ENCODE results near the gene TRIM72. TPM values are rescaled to one million over a fixed set of nuclear protein-coding genes. Genes with fewer than 3 reads are reported as not detected.

The TRIM72 gene
- total and polyA plus RNA-seq, 9 of the 15 experiments (the other 6 are each of a cell fraction or from before 2014, with no cell fraction given) = under 0.01 TPM; not detected in 8

DNA sequence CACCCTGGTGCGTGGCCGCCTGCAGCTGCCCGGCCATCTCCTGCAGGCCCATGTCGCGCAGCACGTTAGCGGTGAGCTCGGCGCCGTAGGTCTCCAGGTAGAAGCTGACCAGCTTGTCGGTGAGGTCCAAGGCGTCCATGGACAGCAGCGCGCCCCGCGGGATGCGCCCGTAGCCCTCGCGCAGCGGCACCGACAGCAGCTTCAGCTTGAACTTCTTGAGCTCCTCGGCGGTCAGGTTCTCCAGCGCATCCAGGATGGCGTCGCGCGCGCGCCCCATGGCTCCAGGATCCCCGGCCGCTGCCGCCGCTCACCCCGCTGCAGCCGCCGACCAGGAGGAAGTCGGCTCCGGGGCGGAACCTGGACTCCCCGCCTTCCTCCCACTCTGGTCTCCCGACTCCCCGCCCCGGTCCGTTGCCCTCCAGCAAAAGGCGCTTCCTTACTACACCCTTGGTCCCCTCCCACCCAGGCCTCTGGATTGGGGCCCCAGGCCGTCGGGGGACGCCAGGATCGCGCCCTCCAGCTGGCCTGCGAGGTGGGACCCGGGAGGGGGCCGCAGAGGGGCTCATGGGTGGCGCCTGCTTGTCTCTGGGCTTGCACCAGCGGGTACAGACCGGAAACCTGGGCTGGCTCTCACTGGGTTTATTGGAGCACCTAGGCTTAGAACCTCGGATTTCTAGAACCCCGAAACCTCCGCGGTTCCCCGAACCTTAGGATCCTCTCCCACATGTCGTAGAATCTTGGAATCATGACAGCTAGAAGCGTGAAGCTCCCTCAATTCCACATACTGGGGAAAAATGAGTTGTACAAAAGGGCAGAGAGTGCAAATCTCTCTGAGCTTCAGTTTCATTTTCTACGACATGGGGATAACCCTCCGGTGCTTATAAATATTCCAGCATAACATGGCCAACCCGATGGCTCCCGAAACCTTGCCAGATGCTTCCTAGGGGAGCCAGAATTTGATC lies 11.2 kb upstream of the TRIM72 start, which contains the start of gene PYCARD (continued):
- TF ChIP-seq KDM4B (IDR thresholded peaks at IDR 0.05; ENCODE audit: borderline replicate concordance in 2 of 2, low read depth in 1 of 2) (0 out of 4 replicates have a peak, but pooled peaks of 1 of the 2 experiments have one; percentile 49), SOX6 (IDR thresholded peaks at IDR 0.05) (no peak), HDAC6 (IDR thresholded peaks at IDR 0.05; ENCODE audit: low read depth, low read length) (no peak), TEAD4 (IDR thresholded peaks at IDR 0.05; ENCODE audit: low read length) (peak; percentile 18; the same call in 1 of the 2 replicates), TEAD4 (CRISPR knock-in tag; IDR thresholded peaks at IDR 0.05; ENCODE audit: borderline replicate concordance) (no peak), ERF (CRISPR knock-in tag; IDR thresholded peaks at IDR 0.05) (no peak), SPI1 (IDR thresholded peaks at IDR 0.05; ENCODE audit: borderline replicate concordance, low read depth, low read length) (0 out of 2 replicates have a peak, but pooled peaks have one; percentile 49), RBBP5 (IDR thresholded peaks at IDR 0.05; ENCODE audit: borderline replicate concordance, insufficient read depth, low read length, poor library complexity, severe bottlenecking) (peak; percentile 49), POLR2G (IDR thresholded peaks at IDR 0.05; ENCODE audit: low read depth, low read length) (peak; percentile 44), NRF1 (conservative IDR thresholded peaks at IDR 0.05 in 1 of 2, IDR thresholded peaks at IDR 0.05 in 1 of 2) (peak; percentile 72 to 80)
- TF ChIP-seq, protein P1, sequence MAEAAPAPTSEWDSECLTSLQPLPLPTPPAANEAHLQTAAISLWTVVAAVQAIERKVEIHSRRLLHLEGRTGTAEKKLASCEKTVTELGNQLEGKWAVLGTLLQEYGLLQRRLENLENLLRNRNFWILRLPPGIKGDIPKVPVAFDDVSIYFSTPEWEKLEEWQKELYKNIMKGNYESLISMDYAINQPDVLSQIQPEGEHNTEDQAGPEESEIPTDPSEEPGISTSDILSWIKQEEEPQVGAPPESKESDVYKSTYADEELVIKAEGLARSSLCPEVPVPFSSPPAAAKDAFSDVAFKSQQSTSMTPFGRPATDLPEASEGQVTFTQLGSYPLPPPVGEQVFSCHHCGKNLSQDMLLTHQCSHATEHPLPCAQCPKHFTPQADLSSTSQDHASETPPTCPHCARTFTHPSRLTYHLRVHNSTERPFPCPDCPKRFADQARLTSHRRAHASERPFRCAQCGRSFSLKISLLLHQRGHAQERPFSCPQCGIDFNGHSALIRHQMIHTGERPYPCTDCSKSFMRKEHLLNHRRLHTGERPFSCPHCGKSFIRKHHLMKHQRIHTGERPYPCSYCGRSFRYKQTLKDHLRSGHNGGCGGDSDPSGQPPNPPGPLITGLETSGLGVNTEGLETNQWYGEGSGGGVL (CRISPR knock-in tag; IDR thresholded peaks at IDR 0.05) = no peak
- TF ChIP-seq, protein P2, sequence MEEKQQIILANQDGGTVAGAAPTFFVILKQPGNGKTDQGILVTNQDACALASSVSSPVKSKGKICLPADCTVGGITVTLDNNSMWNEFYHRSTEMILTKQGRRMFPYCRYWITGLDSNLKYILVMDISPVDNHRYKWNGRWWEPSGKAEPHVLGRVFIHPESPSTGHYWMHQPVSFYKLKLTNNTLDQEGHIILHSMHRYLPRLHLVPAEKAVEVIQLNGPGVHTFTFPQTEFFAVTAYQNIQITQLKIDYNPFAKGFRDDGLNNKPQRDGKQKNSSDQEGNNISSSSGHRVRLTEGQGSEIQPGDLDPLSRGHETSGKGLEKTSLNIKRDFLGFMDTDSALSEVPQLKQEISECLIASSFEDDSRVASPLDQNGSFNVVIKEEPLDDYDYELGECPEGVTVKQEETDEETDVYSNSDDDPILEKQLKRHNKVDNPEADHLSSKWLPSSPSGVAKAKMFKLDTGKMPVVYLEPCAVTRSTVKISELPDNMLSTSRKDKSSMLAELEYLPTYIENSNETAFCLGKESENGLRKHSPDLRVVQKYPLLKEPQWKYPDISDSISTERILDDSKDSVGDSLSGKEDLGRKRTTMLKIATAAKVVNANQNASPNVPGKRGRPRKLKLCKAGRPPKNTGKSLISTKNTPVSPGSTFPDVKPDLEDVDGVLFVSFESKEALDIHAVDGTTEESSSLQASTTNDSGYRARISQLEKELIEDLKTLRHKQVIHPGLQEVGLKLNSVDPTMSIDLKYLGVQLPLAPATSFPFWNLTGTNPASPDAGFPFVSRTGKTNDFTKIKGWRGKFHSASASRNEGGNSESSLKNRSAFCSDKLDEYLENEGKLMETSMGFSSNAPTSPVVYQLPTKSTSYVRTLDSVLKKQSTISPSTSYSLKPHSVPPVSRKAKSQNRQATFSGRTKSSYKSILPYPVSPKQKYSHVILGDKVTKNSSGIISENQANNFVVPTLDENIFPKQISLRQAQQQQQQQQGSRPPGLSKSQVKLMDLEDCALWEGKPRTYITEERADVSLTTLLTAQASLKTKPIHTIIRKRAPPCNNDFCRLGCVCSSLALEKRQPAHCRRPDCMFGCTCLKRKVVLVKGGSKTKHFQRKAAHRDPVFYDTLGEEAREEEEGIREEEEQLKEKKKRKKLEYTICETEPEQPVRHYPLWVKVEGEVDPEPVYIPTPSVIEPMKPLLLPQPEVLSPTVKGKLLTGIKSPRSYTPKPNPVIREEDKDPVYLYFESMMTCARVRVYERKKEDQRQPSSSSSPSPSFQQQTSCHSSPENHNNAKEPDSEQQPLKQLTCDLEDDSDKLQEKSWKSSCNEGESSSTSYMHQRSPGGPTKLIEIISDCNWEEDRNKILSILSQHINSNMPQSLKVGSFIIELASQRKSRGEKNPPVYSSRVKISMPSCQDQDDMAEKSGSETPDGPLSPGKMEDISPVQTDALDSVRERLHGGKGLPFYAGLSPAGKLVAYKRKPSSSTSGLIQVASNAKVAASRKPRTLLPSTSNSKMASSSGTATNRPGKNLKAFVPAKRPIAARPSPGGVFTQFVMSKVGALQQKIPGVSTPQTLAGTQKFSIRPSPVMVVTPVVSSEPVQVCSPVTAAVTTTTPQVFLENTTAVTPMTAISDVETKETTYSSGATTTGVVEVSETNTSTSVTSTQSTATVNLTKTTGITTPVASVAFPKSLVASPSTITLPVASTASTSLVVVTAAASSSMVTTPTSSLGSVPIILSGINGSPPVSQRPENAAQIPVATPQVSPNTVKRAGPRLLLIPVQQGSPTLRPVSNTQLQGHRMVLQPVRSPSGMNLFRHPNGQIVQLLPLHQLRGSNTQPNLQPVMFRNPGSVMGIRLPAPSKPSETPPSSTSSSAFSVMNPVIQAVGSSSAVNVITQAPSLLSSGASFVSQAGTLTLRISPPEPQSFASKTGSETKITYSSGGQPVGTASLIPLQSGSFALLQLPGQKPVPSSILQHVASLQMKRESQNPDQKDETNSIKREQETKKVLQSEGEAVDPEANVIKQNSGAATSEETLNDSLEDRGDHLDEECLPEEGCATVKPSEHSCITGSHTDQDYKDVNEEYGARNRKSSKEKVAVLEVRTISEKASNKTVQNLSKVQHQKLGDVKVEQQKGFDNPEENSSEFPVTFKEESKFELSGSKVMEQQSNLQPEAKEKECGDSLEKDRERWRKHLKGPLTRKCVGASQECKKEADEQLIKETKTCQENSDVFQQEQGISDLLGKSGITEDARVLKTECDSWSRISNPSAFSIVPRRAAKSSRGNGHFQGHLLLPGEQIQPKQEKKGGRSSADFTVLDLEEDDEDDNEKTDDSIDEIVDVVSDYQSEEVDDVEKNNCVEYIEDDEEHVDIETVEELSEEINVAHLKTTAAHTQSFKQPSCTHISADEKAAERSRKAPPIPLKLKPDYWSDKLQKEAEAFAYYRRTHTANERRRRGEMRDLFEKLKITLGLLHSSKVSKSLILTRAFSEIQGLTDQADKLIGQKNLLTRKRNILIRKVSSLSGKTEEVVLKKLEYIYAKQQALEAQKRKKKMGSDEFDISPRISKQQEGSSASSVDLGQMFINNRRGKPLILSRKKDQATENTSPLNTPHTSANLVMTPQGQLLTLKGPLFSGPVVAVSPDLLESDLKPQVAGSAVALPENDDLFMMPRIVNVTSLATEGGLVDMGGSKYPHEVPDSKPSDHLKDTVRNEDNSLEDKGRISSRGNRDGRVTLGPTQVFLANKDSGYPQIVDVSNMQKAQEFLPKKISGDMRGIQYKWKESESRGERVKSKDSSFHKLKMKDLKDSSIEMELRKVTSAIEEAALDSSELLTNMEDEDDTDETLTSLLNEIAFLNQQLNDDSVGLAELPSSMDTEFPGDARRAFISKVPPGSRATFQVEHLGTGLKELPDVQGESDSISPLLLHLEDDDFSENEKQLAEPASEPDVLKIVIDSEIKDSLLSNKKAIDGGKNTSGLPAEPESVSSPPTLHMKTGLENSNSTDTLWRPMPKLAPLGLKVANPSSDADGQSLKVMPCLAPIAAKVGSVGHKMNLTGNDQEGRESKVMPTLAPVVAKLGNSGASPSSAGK (IDR thresholded peaks at IDR 0.05) = 0 out of 2 replicates have a peak, but pooled peaks have one; percentile 11

Measured in K562 (cell line).